H1 (cell line): ENCODE measurements around the gene HDAC6. TPM values are rescaled to one million over a fixed set of nuclear protein-coding genes. Genes with fewer than 3 reads are reported as not detected.
"Not testable (repeated sequence)": the region's sequence is repeated elsewhere in the genome, so short reads cannot be mapped to it uniquely, and the experiment has no call there.

Source experiments
- CTCF ChIA-PET: fragments of 300-600 bp; sonication (Branson Sonifier 250); formaldehyde crosslinking; loops from one replicate; lab custom pipeline; 2021; ENCODE audit not compliant: partially characterized antibody; lab: Charles Lee
- POLR2A ChIA-PET: fragments of 300-600 bp; sonication (Branson Sonifier 250); formaldehyde crosslinking; loops from one replicate; lab custom pipeline; 2021; ENCODE audit warnings: inconsistent platforms; ENCODE audit not compliant: partially characterized antibody; lab: Charles Lee
- DNase-seq, 2 experiments: peaks; one replicate each; pipeline versions ENCODE4 v3.0.0 to v3.0.0-alpha.2; 2010 to 2022; ENCODE audit warnings: low spot score in 2 of 2, low read depth in 1 of 2, mixed read lengths in 1 of 2
- FAIRE-seq: peaks from 2 replicates; lab custom pipeline; 2011; peaks lifted over from hg19 to GRCh38; lab: Jason Lieb, UNC
- H2AFZ ChIP-seq: 2 replicates; pipeline ENCODE4 v1.8.1; 2012; ENCODE audit warnings: low read length, inconsistent platforms
- H2AK5ac ChIP-seq: 2 replicates; pipeline ENCODE4 v1.6.1; 2013; ENCODE audit warnings: low read depth, low read length
- H2BK120ac ChIP-seq: replicated peaks from 2 replicates; pipeline ENCODE3; 2013; ENCODE audit warnings: low read depth, low read length, inconsistent platforms
- H2BK12ac ChIP-seq: 2 replicates; pipeline ENCODE4 v1.6.1; 2013; ENCODE audit warnings: low read depth, low read length
- H2BK15ac ChIP-seq: 2 replicates; pipeline ENCODE4 v1.6.1; 2013; ENCODE audit warnings: low read length
- H2BK20ac ChIP-seq: 2 replicates; pipeline ENCODE4 v1.6.1; 2013; ENCODE audit warnings: low read length
- H2BK5ac ChIP-seq: 2 replicates; pipeline ENCODE4 v1.6.1; 2013; ENCODE audit warnings: low read depth, low read length
- H3K14ac ChIP-seq: 2 replicates; pipeline ENCODE4 v1.6.1; 2013; ENCODE audit warnings: inconsistent platforms; ENCODE audit not compliant: insufficient read length
- H3K18ac ChIP-seq: 2 replicates; pipeline ENCODE4 v1.6.1; 2013; ENCODE audit warnings: low read length; ENCODE audit errors: extremely low read depth
- H3K23ac ChIP-seq: 2 replicates; pipeline ENCODE4 v1.6.1; 2013; ENCODE audit warnings: inconsistent platforms; ENCODE audit not compliant: insufficient read length
- H3K23me2 ChIP-seq: 2 replicates; pipeline ENCODE4 v1.6.1; 2013; ENCODE audit warnings: low read depth, low read length
- H3K27ac ChIP-seq: 2 replicates; pipeline ENCODE4 v1.6.1; 2011; ENCODE audit warnings: low read depth, low read length, inconsistent platforms
- H3K27me3 ChIP-seq, 4 experiments: replicated peaks in 1 of 4; 1 replicate in 1 of 4; 2 replicates in 3 of 4; pipeline versions ENCODE4 v1.6.1 to v1.8.1; 2011 to 2013; ENCODE audit warnings: low read length in 3 of 4, mild to moderate bottlenecking in 3 of 4, inconsistent platforms in 2 of 4, mixed read lengths in 2 of 4, moderate library complexity in 1 of 4; ENCODE audit not compliant: control insufficient read depth in 3 of 4, insufficient read depth in 3 of 4; ENCODE audit errors: extremely low read depth in 1 of 4
- H3K36me3 ChIP-seq, 4 experiments: 2 replicates each; pipeline versions ENCODE4 v1.6.1 to v1.8.1; 2011 to 2013; ENCODE audit warnings: mild to moderate bottlenecking in 4 of 4, low read length in 3 of 4, moderate library complexity in 2 of 4, control low read depth in 1 of 4, inconsistent platforms in 1 of 4; ENCODE audit not compliant: insufficient read depth in 4 of 4, control insufficient read depth in 2 of 4
- H3K4ac ChIP-seq: replicated peaks from 2 replicates; pipeline ENCODE3; 2013; ENCODE audit warnings: low read length, low read depth, mixed read lengths, inconsistent platforms; ENCODE audit not compliant: insufficient read length
- H3K4me1 ChIP-seq, 4 experiments: replicated peaks in 1 of 4; 1 replicate in 1 of 4; 2 replicates in 3 of 4; pipeline versions ENCODE4 v1.6.1 to v1.8.1; 2011 to 2013; ENCODE audit warnings: low read length in 3 of 4, inconsistent platforms in 2 of 4, mixed read lengths in 1 of 4; ENCODE audit not compliant: insufficient read depth in 4 of 4, control insufficient read depth in 3 of 4
- H3K4me2 ChIP-seq, 2 experiments: 2 replicates each; pipeline versions ENCODE4 v1.6.1 to v1.8.1; 2011 to 2013; ENCODE audit warnings: low read depth in 2 of 2, low read length in 2 of 2, control low read depth in 1 of 2, inconsistent platforms in 1 of 2, mild to moderate bottlenecking in 1 of 2; ENCODE audit not compliant: insufficient read depth in 1 of 2
- H3K4me3 ChIP-seq, 4 experiments: fragments of 200-600, 300-600 bp in 1 of 4; sonication (generic), shearing (Covaris generic), sonication (Bioruptor Twin) in 1 of 4; 2 replicates each; pipeline versions ENCODE4 v1.5.1 to v1.8.1; 2011 to 2016; ENCODE audit warnings: low read length in 4 of 4, low read depth in 3 of 4, control low read depth in 2 of 4, inconsistent platforms in 2 of 4, mild to moderate bottlenecking in 2 of 4, mixed read lengths in 1 of 4, moderate library complexity in 1 of 4; ENCODE audit not compliant: insufficient read depth in 2 of 4; ENCODE audit errors: extremely low read depth in 1 of 4
- H3K56ac ChIP-seq: replicated peaks from 2 replicates; pipeline ENCODE3; 2013; ENCODE audit warnings: low read depth, mild to moderate bottlenecking, mixed read lengths, low read length, inconsistent platforms; ENCODE audit not compliant: insufficient read length
- H3K79me1 ChIP-seq: 2 replicates; pipeline ENCODE4 v1.6.1; 2013; ENCODE audit warnings: low read depth, low read length, control low read depth
- H3K79me2 ChIP-seq, 2 experiments: 2 replicates each; pipeline versions ENCODE4 v1.6.1 to v1.8.1; 2012 to 2013; ENCODE audit warnings: low read length in 2 of 2, mild to moderate bottlenecking in 2 of 2, inconsistent platforms in 1 of 2; ENCODE audit not compliant: insufficient read depth in 2 of 2, control insufficient read depth in 1 of 2
- H3K9ac ChIP-seq, 4 experiments: replicated peaks in 1 of 4; 1 replicate in 1 of 4; 2 replicates in 3 of 4; pipeline versions ENCODE4 v1.6.1 to v1.8.1; 2011 to 2013; ENCODE audit warnings: low read depth in 3 of 4, low read length in 3 of 4, control low read depth in 2 of 4, mild to moderate bottlenecking in 2 of 4, moderate library complexity in 2 of 4, inconsistent platforms in 1 of 4; ENCODE audit errors: extremely low read depth in 1 of 4
- H3K9me3 ChIP-seq, 2 experiments: 2 replicates each; pipeline versions ENCODE4 v1.6.1 to v1.8.1; 2012 to 2013; ENCODE audit warnings: mild to moderate bottlenecking in 2 of 2, moderate library complexity in 2 of 2, control low read depth in 1 of 2, inconsistent platforms in 1 of 2, low read depth in 1 of 2, low read length in 1 of 2, mixed read lengths in 1 of 2; ENCODE audit not compliant: insufficient read depth in 2 of 2
- H4K20me1 ChIP-seq, 2 experiments: replicated peaks in 1 of 2; 2 replicates each; pipeline versions ENCODE3 to v1.8.1; 2011 to 2013; ENCODE audit warnings: inconsistent platforms in 2 of 2, low read length in 2 of 2, mild to moderate bottlenecking in 1 of 2; ENCODE audit not compliant: insufficient read depth in 2 of 2, control insufficient read depth in 1 of 2
- H4K5ac ChIP-seq: 2 replicates; pipeline ENCODE4 v1.6.1; 2013; ENCODE audit warnings: low read length, low read depth, mixed read lengths, inconsistent platforms; ENCODE audit not compliant: insufficient read length
- H4K8ac ChIP-seq: 2 replicates; pipeline ENCODE4 v1.8.0; 2013; ENCODE audit warnings: mild to moderate bottlenecking, moderate library complexity, low read length, inconsistent platforms; ENCODE audit not compliant: insufficient read depth; ENCODE audit errors: extremely low read depth
- H4K91ac ChIP-seq: replicated peaks from 2 replicates; pipeline ENCODE3; 2013; ENCODE audit warnings: low read length, mixed read lengths, inconsistent platforms; ENCODE audit not compliant: insufficient read length
- HDAC2 ChIP-seq, 2 experiments: fragments of 300-600 bp in 1 of 2; sonication (generic) in 1 of 2; IDR thresholded peaks; 2 replicates each; pipeline ENCODE4 v1.6.1; 2011 to 2012; ENCODE audit warnings: low read depth in 2 of 2, low read length in 2 of 2, mild to moderate bottlenecking in 2 of 2, moderate library complexity in 2 of 2, borderline replicate concordance in 1 of 2, inconsistent platforms in 1 of 2
- HDAC6 ChIP-seq: IDR thresholded peaks from one replicate; pipeline ENCODE4 v1.7.1; 2012; ENCODE audit warnings: low read depth, mild to moderate bottlenecking, inconsistent platforms, low read length, moderate library complexity
- JUN ChIP-seq: IDR thresholded peaks from 2 replicates; pipeline ENCODE4 v1.6.1; 2011; ENCODE audit warnings: low read depth, mild to moderate bottlenecking, improper control_type of control experiment, low read length
- KDM1A ChIP-seq: fragments of 200-600, 300-600 bp; sonication (generic); IDR thresholded peaks from 2 replicates; pipeline ENCODE4 v1.7.1; 2016; ENCODE audit warnings: mild to moderate bottlenecking, low read length, borderline replicate concordance
- RFX5 ChIP-seq: IDR thresholded peaks from 2 replicates; pipeline ENCODE4 v1.6.1; 2011; ENCODE audit warnings: low read depth, low read length, improper control_type of control experiment, borderline replicate concordance
- RXRA ChIP-seq: IDR thresholded peaks from 2 replicates; pipeline ENCODE4 v1.6.1; 2011; ENCODE audit warnings: low read depth, mild to moderate bottlenecking, low read length, moderate library complexity; ENCODE audit not compliant: insufficient read depth
- SIX5 ChIP-seq: IDR thresholded peaks from 2 replicates; pipeline ENCODE4 v1.6.1; 2011; ENCODE audit warnings: mild to moderate bottlenecking, low read depth, low read length
- polyA plus RNA-seq, 7 experiments: library from polyadenylated mRNA; depleted of rRNA in 3 of 7; stranded (reverse) in 5 of 7; unstranded in 2 of 7; fragments of >200 nt in 5 of 7; fragments of 200-250 nt in 2 of 7; gene quantifications; 1 replicate in 5 of 7; 2 replicates in 1 of 7; 4 replicates in 1 of 7; pipeline versions ENCODE4 v1.2.1 to v1.2.3, GENCODE V29; 2011 to 2013; ENCODE audit warnings: missing spikeins in 2 of 7, mixed read lengths in 2 of 7
- total RNA-seq: library from RNA; stranded (reverse); fragmentation: NEBNext Ultra II Directional; extraction: Animal tissue kit (Norgen Biotek cat#: 25700); gene quantifications from 2 replicates; pipeline ENCODE4 v1.2.1, GENCODE V29; 2021
- TF ChIP-seq, protein P1 (sequence below): IDR thresholded peaks from 2 replicates; pipeline ENCODE4 v1.6.1; 2012; ENCODE audit warnings: inconsistent platforms

HDAC6 gene
- total and polyA plus RNA-seq, 2 of the 8 experiments (the other 6 are each of a cell fraction or from before 2014, with no cell fraction given), result 34.0 to 51.8 TPM

DNA sequence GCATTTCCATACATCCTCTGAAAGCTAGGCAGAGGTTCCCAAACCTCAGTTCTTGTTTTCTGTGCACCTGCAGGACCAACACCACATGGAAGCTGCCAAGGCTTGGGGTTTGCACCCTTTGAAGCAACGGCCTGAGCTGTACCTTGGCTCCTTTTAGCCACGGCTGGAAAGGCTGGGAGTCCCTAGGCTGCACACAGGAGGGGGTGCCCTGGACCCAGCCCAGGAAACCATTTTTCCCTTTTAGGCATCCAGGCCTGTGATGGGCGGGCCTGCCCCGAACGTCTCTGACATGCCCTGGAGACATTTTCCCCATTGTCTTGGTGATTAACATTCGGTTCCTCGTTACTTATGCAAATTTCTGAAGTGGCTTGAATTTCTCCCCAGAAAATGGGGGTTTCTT, 51.0 kb downstream of the HDAC6 start (continued):
- no peak for TF ChIP-seq KDM1A
- TF ChIP-seq RXRA, result no peak
- no peak for TF ChIP-seq SIX5
- TF ChIP-seq JUN, result no peak
- TF ChIP-seq, protein P1, sequence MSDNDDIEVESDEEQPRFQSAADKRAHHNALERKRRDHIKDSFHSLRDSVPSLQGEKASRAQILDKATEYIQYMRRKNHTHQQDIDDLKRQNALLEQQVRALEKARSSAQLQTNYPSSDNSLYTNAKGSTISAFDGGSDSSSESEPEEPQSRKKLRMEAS, result no peak
- no peak for TF ChIP-seq HDAC6
- no peak for TF ChIP-seq RFX5
- TF ChIP-seq HDAC2 (IDR thresholded peaks at IDR 0.05; ENCODE audit: borderline replicate concordance in 1 of 2, low read depth in 2 of 2, low read length in 2 of 2), result no peak
- TF ChIP-seq, all 59 proteins: peak for 0

DNA sequence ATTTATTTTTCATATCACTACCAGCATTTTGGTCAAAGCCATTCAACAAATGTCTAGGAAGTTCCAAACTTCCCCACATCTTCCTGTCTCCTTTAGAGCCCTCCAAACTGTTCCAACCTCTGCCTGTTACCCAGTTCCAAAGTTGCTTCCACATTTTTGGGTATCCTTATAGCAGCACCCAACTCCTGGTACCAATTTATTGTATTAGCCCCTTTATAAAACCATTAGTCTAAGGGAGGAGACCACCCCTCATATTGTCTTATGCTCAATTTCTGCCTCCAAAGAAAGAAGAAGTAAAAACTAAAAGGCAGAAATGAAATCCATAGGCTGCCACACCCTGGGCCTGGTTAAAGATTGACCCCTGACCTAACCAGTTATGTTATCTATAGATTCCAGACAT, 51.6 kb downstream of the HDAC6 start:
- H3K23ac ChIP-seq, H3K9me3 ChIP-seq, H2BK15ac ChIP-seq, H3K23me2 ChIP-seq, H3K27ac ChIP-seq, H2BK5ac ChIP-seq, H3K79me1 ChIP-seq, H2BK20ac ChIP-seq, H2AFZ ChIP-seq, CTCF ChIA-PET, H3K79me2 ChIP-seq, H3K4me2 ChIP-seq, FAIRE-seq, H3K4ac ChIP-seq, H3K9ac ChIP-seq, H3K14ac ChIP-seq, H2BK12ac ChIP-seq, DNase-seq, H3K36me3 ChIP-seq, H3K4me1 ChIP-seq, H3K56ac ChIP-seq, H3K18ac ChIP-seq, POLR2A ChIA-PET, H4K8ac ChIP-seq, H2AK5ac ChIP-seq, H4K5ac ChIP-seq, H2BK120ac ChIP-seq, H4K20me1 ChIP-seq, H3K27me3 ChIP-seq, H4K91ac ChIP-seq, H3K4me3 ChIP-seq: not testable (repeated sequence)
